A549 treated with AZD9567 at 1 μM for 4 hours (cell line): ENCODE measurements around the gene GIGYF1. TPM values are rescaled to one million over a fixed set of nuclear protein-coding genes. Genes with fewer than 3 reads are reported as not detected.

ENCODE experiments used
- total RNA-seq: library from RNA; stranded (reverse); fragments of 200-300 nt; extraction: Qiagen RNA extraction; gene quantifications from 5 replicates; pipeline ENCODE4 v1.2.3, GENCODE V29; 2022; ENCODE audit not compliant: insufficient read depth

GIGYF1 gene, protein sequence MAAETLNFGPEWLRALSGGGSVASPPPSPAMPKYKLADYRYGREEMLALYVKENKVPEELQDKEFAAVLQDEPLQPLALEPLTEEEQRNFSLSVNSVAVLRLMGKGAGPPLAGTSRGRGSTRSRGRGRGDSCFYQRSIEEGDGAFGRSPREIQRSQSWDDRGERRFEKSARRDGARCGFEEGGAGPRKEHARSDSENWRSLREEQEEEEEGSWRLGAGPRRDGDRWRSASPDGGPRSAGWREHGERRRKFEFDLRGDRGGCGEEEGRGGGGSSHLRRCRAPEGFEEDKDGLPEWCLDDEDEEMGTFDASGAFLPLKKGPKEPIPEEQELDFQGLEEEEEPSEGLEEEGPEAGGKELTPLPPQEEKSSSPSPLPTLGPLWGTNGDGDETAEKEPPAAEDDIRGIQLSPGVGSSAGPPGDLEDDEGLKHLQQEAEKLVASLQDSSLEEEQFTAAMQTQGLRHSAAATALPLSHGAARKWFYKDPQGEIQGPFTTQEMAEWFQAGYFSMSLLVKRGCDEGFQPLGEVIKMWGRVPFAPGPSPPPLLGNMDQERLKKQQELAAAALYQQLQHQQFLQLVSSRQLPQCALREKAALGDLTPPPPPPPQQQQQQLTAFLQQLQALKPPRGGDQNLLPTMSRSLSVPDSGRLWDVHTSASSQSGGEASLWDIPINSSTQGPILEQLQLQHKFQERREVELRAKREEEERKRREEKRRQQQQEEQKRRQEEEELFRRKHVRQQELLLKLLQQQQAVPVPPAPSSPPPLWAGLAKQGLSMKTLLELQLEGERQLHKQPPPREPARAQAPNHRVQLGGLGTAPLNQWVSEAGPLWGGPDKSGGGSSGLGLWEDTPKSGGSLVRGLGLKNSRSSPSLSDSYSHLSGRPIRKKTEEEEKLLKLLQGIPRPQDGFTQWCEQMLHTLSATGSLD (N-terminal part only)
- total RNA-seq = 12.9 to 23.2 TPM (median 21.9 TPM) in 5 replicates

DNA sequence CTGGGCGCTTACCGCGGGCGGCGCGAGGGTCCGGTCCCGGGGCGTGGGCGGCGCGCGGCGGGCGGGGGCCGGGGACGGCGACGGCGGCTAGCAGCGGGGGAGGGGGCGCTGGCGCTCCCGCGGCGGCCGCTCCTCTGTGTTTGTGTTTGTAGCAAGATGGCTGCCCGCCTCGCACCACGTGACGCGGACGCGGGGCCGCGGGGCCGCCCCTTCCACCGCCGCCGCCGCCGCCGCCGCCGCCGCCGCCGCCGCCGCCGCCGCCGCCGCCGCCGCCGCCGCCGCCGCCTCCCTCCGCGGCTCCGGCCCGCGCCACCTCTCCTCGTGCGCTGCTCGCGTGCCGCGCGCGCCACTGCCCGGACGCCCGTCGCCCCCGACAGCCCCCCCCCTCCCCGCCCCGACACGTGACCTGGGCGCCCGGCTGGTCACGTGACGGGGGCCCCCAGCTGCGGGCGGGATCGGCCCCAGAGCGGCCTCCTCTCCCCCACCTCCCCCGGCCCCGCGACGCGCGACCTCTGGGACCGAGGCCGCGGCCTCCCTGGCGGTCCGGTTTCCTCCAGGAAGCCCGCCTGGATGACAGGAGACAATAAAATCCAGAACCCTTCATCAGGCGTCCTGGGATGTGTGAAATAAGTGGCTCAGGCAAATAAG is at the start of gene GIGYF1:
Gene GIGYF1 (minus strand): TSS at position 153 of the 648 bp plus-strand sequence. CDS start 6,012 bp downstream, outside the sequence.

DNA sequence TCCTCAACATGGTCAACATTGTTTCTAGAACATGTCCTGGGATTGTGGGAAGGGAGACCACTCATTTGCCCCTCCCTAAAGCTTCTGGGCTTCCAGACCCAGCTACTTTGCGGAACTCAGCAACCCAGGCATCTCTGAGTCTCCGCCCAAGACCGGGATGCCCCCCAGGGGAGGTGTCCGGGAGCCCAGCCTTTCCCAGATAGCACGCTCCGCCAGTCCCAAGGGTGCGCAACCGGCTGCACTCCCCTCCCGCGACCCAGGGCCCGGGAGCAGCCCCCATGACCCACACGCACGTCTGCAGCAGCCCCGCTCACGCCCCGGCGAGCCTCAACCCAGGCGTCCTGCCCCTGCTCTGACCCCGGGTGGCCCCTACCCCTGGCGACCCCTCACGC is 26.2 kb upstream of the GIGYF1 start, which contains the start of gene EPO:
Gene EPO (plus strand): TSS at position 190 of the 392 bp plus-strand sequence. CDS start 513 bp downstream, outside the sequence.

DNA sequence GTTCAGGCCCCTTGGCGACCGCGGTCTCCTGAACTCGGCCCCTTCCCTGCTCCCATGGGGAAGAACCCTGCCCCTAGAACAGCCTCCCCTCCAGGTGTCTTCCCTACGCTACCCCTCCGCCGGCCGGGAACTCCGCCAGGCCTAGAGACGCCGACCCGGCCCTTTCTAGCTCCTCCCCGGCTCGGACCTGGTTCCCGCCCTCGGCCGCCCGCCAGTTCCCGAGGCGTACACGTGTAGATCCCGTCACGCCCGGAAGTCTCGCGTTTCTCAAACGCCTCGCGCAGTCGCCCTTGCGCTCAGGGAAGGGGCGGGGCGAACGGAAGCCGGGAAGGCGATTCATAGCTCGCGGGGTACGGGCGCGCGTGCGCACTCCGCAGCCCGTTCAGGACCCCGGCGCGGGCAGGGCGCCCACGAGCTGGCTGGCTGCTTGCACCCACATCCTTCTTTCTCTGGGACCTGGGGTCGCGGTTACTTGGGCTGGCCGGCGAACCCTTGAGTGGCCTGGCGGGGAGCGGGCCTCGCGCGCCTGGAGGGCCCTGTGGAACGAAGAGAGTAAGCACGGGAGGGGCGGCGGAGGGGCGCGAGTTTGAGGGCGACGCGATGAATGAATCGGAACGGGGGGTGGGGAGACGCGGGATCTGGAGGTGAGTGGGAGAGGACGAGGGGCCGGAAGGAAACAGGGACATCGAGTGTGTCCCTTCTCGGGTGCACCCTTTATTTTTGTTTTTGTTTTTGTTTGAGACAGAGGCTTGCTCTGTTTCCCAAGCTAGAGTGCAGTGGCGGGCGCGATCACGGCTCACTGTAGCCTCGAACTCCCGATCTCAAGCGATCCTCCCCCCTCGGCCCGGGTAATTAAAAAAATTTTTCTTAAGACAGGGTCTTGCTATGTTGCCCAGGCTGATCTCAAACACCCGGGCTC is 12.0 kb upstream of the GIGYF1 start, which contains the start of gene POP7:
Gene POP7 (plus strand): TSS at position 369 of the 919 bp plus-strand sequence. CDS start 710 bp downstream, outside the sequence.

DNA sequence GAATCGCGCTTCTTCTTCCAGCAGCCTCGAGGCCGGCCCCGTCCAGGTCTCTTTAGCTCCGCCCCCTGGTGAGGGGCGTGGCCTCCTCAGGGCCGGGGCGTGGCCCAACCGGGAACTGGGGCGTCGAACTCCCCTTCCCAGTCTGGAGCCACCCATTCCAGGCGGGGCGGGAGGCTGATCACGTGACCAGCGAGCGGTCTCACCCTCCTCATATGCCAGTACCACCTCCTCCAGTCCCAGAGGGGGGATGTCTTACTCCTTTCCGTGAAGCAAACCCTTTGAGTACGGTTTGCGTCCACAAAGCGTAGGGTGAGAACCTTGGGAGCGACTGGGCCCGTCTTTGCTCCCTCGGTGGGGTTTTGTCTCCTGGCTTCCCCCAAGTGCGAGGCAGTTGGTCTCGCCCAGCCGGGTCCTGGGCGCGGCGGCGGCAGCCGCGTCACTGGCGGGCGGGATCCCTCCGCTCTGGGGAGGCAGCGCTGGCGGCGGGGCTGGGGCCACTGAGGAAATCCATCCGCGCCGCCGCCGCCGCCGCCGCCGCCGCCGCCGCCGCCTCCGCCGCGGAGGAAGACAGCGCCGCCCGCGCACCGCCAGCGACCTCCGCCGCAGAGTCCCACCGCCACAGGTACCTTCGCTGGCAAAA is 20.6 kb downstream of the GIGYF1 start, which contains the start of gene GNB2:
Gene GNB2 (plus strand): TSS at position 439 of the 640 bp plus-strand sequence. CDS start 2,526 bp downstream, outside the sequence.

DNA sequence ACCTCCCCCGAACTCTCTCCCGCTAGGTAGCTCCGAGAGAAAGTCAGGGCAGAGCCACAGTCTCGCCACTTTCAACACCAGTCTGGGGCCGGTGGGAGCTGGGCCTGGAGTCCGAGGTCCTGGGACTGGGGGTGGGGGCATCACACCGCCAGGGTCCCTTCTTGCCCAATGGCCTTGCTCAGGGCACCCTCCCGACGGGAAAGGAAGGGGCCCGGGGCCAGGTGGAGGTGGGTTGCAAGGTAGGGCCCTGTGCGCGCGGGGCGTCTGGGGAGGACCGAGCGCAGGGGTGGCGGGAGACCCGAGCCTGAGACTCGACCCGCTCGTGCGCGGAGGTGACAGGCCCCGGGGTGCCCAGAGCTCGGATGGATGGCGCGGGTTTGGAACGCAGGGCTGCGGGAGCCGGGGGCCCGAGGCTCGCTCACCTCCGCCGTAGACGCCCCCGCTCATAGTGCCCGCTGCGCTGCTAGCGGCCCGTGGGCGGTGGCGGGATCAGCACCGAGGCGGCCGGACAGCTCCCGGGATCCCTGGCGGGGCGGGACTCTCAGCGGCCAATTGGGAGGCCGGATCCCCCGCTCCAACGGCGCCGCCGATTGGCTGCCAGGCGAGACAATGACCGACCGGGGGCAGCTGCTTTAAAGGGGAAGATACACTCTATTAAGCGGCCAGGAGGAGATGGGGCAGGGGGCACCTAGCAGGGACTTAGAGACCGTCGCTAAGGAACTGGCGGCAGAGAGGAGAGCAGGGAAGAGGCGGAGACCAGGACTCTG is 38.0 kb downstream of the GIGYF1 start, which contains the start of gene ACTL6B:
Gene ACTL6B (minus strand): TSS at position 541 of the 767 bp plus-strand sequence. CDS start 94 bp downstream, at position 447.

DNA sequence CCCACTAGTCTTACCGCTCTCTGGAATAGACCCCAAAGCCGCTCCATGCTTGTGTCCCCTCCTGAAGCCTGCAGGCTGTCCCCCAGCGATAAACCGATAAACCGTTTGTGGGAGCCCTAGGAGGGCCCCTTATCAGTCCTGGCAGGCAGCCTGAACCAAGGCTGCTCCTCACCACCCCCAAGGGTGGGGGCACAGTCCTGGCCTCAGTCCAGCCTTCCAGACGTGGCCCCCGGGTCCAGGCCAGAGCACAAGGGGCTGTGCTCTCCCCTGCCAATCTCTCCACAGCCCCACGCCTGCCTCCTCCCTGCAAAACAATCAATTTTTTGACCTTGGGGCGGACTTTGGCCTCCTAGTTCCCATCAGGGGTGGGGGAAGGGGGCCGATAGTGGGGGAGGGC is 52.6 kb downstream of the GIGYF1 start, which contains the start of gene TFR2:
Gene TFR2 (minus strand): TSS at position 90 of the 397 bp plus-strand sequence. CDS start 43 bp downstream, at position 47.

Other genes with a start within 250 kb of the GIGYF1 start
- gene SPACDR, start 230.0 kb downstream of the GIGYF1 start, total RNA-seq = 0.71 to 1.2 TPM (median 0.93 TPM) in 4 of 5 replicates, not detected in the other
- gene TSC22D4, start 215.0 kb downstream of the GIGYF1 start, total RNA-seq = 42.3 to 56.2 TPM (median 51.1 TPM) in 5 replicates
- 2.1 to 5.0 TPM (median 4.3 TPM) in 5 replicates for gene NYAP1, start 210.3 kb downstream of the GIGYF1 start, total RNA-seq
- gene AGFG2, start 155.0 kb downstream of the GIGYF1 start, total RNA-seq = 25.0 to 40.8 TPM (median 33.2 TPM) in 5 replicates
- 0.49 to 1.4 TPM (median 0.65 TPM) in 4 of 5 replicates, not detected in the other for gene SAP25, start 120.3 kb downstream of the GIGYF1 start, total RNA-seq
- gene LRCH4, start 108.1 kb downstream of the GIGYF1 start, total RNA-seq = 17.9 to 21.8 TPM (median 21.5 TPM) in 5 replicates
- gene FBXO24, start 107.9 kb downstream of the GIGYF1 start, total RNA-seq = 0.07 to 0.31 TPM (median 0.19 TPM) in 4 of 5 replicates, not detected in the other
- gene PCOLCE, start 91.9 kb downstream of the GIGYF1 start, total RNA-seq = 4.6 to 9.7 TPM (median 8.6 TPM) in 5 replicates
- 14.6 to 21.1 TPM (median 20.3 TPM) in 5 replicates for gene MOSPD3, start 81.7 kb downstream of the GIGYF1 start, total RNA-seq
- gene TFR2, start 52.7 kb downstream of the GIGYF1 start, total RNA-seq = 1.7 to 2.5 TPM (median 2.4 TPM) in 5 replicates
- gene ACTL6B, start 37.8 kb downstream of the GIGYF1 start, total RNA-seq = not detected in 5 replicates
- gene GNB2, start 20.5 kb downstream of the GIGYF1 start, total RNA-seq = 187 to 267 TPM (median 253 TPM) in 5 replicates
- 73.7 to 97.1 TPM (median 93.6 TPM) in 5 replicates for gene POP7, start 11.9 kb upstream of the GIGYF1 start, total RNA-seq
- gene EPO, start 26.2 kb upstream of the GIGYF1 start, total RNA-seq = 0.08 TPM in 1 of 5 replicates, not detected in the others
- gene ZAN, start 39.3 kb upstream of the GIGYF1 start, total RNA-seq = not detected in 5 replicates
- 32.6 to 42.7 TPM (median 40.1 TPM) in 5 replicates for gene EPHB4, start 133.3 kb upstream of the GIGYF1 start, total RNA-seq
- 16.4 to 21.0 TPM (median 17.5 TPM) in 5 replicates for gene SLC12A9, start 158.5 kb upstream of the GIGYF1 start, total RNA-seq
- 28.4 to 52.3 TPM (median 45.8 TPM) in 5 replicates for gene TRIP6, start 173.1 kb upstream of the GIGYF1 start, total RNA-seq
- gene SRRT, start 180.9 kb upstream of the GIGYF1 start, total RNA-seq = 104 to 140 TPM (median 138 TPM) in 5 replicates
- 2.3 to 7.7 TPM (median 6.0 TPM) in 5 replicates for gene UFSP1, start 195.5 kb upstream of the GIGYF1 start, total RNA-seq
- gene ACHE, start 201.6 kb upstream of the GIGYF1 start, total RNA-seq = 2.0 to 3.5 TPM (median 2.4 TPM) in 5 replicates